A549 (cell line): ENCODE data around the gene KLHDC8A.

Source experiments
- RAD21 ChIP-seq, 2 experiments: fragments of >200 bp in 1 of 2; sonication (Bioruptor Twin) in 1 of 2; formaldehyde crosslinking in 1 of 2; IDR thresholded peaks in 1 of 2; conservative IDR thresholded peaks in 1 of 2; 2 replicates in 1 of 2; 3 replicates in 1 of 2; pipeline ENCODE4 v1.6.1; 2012 to 2018; ENCODE audit warnings: inconsistent platforms in 1 of 2
- ZC3H11A ChIP-seq: fragments of 450-650 bp; IDR thresholded peaks from 2 replicates; pipeline ENCODE4 v1.6.1; 2014; ENCODE audit warnings: antibody characterized with exemption, mild to moderate bottlenecking
- TF ChIP-seq, protein P1 (sequence below): IDR thresholded peaks from 2 replicates; pipeline ENCODE4 v1.6.1; 2012

DNA sequence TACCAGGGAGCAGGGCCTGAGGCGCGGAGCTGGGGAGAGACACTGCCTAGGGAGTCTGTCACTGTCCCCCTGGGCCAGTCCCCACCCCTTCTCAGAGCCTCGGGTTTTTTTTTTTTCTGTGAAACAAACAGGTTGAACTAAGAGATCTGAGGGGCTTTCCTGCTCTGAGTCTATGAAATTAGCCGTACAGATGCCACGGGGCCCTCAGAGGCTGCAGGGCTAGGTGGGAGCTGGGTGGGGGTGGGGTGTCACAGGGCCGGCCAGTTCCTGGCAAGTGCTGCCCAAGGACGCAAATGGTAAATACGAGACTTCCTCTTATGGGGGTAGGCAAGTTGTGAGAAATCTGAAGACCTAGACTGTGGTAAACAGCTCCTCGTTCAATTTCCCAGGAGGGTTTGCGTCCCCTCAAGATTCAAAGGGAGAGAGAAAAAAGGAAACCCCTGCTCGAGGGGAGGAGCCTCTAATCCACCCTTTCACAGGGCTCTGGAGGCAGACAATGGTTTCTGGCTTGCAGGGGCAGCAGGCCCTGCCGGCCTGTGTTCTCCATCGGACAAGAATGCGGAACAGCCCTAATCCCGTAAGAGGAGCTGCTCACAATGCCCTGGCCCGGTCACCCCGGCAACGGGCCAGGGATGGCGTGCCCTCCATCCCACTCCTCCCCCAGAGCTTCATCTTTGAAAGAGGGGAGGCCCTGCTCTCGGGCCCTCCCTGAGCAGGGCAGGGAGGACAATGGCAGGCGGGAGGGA, 43.0 kb downstream of the KLHDC8A start:
- TF ChIP-seq, protein P1, sequence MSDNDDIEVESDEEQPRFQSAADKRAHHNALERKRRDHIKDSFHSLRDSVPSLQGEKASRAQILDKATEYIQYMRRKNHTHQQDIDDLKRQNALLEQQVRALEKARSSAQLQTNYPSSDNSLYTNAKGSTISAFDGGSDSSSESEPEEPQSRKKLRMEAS: no peak
- TF ChIP-seq ZC3H11A (no peak), RAD21 (conservative IDR thresholded peaks at IDR 0.05 in 1 of 2, IDR thresholded peaks at IDR 0.05 in 1 of 2) (no peak)
